OCI-LY7 (cell line): ENCODE measurements around the gene CBFA2T3. TPM values are rescaled to one million over a fixed set of nuclear protein-coding genes. Genes with fewer than 3 reads are reported as not detected.
A peak's percentile ranks its signal among the peaks of the same experiment; 100 is the strongest.

Experiments used
- BruUV-seq: library from RNA; stranded (reverse); fragments of 400-500 nt; replicated peaks from 2 replicates; lab custom pipeline; 2021; lab: Mats Ljungman, UMichigan
- CTCF ChIA-PET: fragments of 300-600 bp; sonication (Branson Sonifier 250); formaldehyde crosslinking; loops from one replicate; lab custom pipeline; 2022; ENCODE audit warnings: antibody characterized with exemption; ENCODE audit not compliant: unreplicated experiment; lab: Charles Lee
- POLR2A ChIA-PET: fragments of 300-600 bp; sonication (Branson Sonifier 250); formaldehyde crosslinking; loops from one replicate; lab custom pipeline; 2022; ENCODE audit warnings: antibody characterized with exemption; lab: Charles Lee
- DNase-seq: peaks from one replicate; pipeline ENCODE4 v3.0.0-alpha.2; 2015; ENCODE audit warnings: low spot score
- H2AFZ ChIP-seq: fragments of 200-600 bp; sonication (generic), shearing (Covaris generic); 2 replicates; pipeline ENCODE4 v1.6.1; 2014; ENCODE audit warnings: mild to moderate bottlenecking, antibody characterized with exemption, low read length, moderate library complexity
- H3K27ac ChIP-seq: fragments of 200-600 bp; sonication (generic); 2 replicates; pipeline ENCODE4 v1.5.1; 2014; ENCODE audit warnings: mixed run types, low read depth, mild to moderate bottlenecking, moderate library complexity, low read length, inconsistent platforms; ENCODE audit not compliant: poor library complexity, severe bottlenecking
- H3K36me3 ChIP-seq: fragments of 200-600 bp; sonication (generic); 2 replicates; pipeline ENCODE4 v1.6.1; 2014; ENCODE audit warnings: mild to moderate bottlenecking, antibody characterized with exemption, low read length, moderate library complexity, mixed read lengths; ENCODE audit not compliant: insufficient read depth
- H3K4me1 ChIP-seq: fragments of 200-600 bp; sonication (generic); 2 replicates; pipeline ENCODE4 v1.5.1; 2014; ENCODE audit warnings: mild to moderate bottlenecking, low read length; ENCODE audit not compliant: insufficient read depth, poor library complexity, severe bottlenecking
- H3K4me2 ChIP-seq: fragments of 200-600 bp; sonication (generic); 2 replicates; pipeline ENCODE4 v1.6.1; 2014; ENCODE audit warnings: mild to moderate bottlenecking, low read length
- H3K4me3 ChIP-seq: fragments of 200-600 bp; sonication (generic); 2 replicates; pipeline ENCODE4 v1.5.1; 2014; ENCODE audit warnings: mild to moderate bottlenecking, low read depth, low read length; ENCODE audit not compliant: poor library complexity, severe bottlenecking
- H3K79me2 ChIP-seq: fragments of 200-600 bp; sonication (generic); 2 replicates; pipeline ENCODE4 v1.6.1; 2016; ENCODE audit warnings: low read depth, mild to moderate bottlenecking, low read length, moderate library complexity, mixed read lengths; ENCODE audit not compliant: insufficient read depth
- H3K9me2 ChIP-seq: fragments of 200-600 bp; sonication (generic); 2 replicates; pipeline ENCODE4 v1.6.1; 2016; ENCODE audit warnings: mild to moderate bottlenecking, low read length, mixed read lengths; ENCODE audit not compliant: insufficient read depth
- H3K9me3 ChIP-seq: fragments of 200-600 bp; sonication (generic); 2 replicates; pipeline ENCODE4 v1.6.1; 2014; ENCODE audit warnings: mild to moderate bottlenecking, mixed run types, low read length, mixed read lengths
- H4K20me1 ChIP-seq: fragments of 200-600 bp; sonication (generic); 2 replicates; pipeline ENCODE4 v1.6.1; 2014; ENCODE audit warnings: mild to moderate bottlenecking, antibody characterized with exemption, low read length, moderate library complexity, mixed read lengths; ENCODE audit not compliant: insufficient read depth
- CTCF ChIP-seq: fragments of 200-600 bp; sonication (generic); conservative IDR thresholded peaks from 2 replicates; pipeline ENCODE4 v1.5.1; 2014; ENCODE audit warnings: mild to moderate bottlenecking, antibody characterized with exemption, low read length, moderate library complexity, mixed read lengths
- EZH2phosphoT487 ChIP-seq: fragments of 200-600 bp; sonication (generic); IDR thresholded peaks from 2 replicates; pipeline ENCODE4 v1.6.1; 2018; ENCODE audit warnings: low read depth, borderline replicate concordance, mild to moderate bottlenecking, mixed run types, antibody characterized with exemption, low read length, moderate library complexity, mixed read lengths
- intact Hi-C: fragments of 100-400 bp; cut with micrococcal nuclease; formaldehyde crosslinking; loops from one replicate; pipeline ENCODE4 v1.10.0; 2022; ENCODE audit not compliant: unreplicated experiment
- total RNA-seq, 2 experiments: library from RNA; depleted of rRNA in 1 of 2; stranded (reverse); fragments of >200 nt in 1 of 2; shearing (Covaris generic) in 1 of 2; gene quantifications; 2 replicates each; pipeline ENCODE4 v1.2.3, GENCODE V29; 2014 to 2022

Gene CBFA2T3
- total RNA-seq, 2 experiments from 2014 or later: 1.1 to 48.0 TPM

- H2AFZ ChIP-seq: peak overlapping the region; percentile 26; the same call in 1 of the 2 replicates
- H3K9me2 ChIP-seq: no peaks in the 10 kb centered on the region
- peak overlapping the region; percentile 77 for H3K4me2 ChIP-seq
- ChIA-PET CTCF (no interaction called here), POLR2A (interaction anchor here (0.6 to 2.4 kb wide), 8 partner anchors 11 to 305 kb away, joined by 3 to 22 read pairs (median 4); partner anchors contain the start of gene CBFA2T3)
- H3K4me3 ChIP-seq: peak overlapping the region; percentile 43
- no peak for TF ChIP-seq CTCF
- no peak for TF ChIP-seq EZH2phosphoT487
- peak; percentile 87 for DNase-seq
- H3K36me3 ChIP-seq: no peaks in the 10 kb centered on the region
- peak overlapping the region; percentile 99 for H3K27ac ChIP-seq
- no peaks in the 10 kb centered on the region for H3K79me2 ChIP-seq
- BruUV-seq: no TSS peak
- H4K20me1 ChIP-seq: no peaks in the 10 kb centered on the region
- intact Hi-C loops: loop anchor here (1.0 to 5.0 kb wide), 4 partner anchors 14 to 105 kb away; no protein-coding TSS in a partner anchor
- peaks cover 43% of the 10 kb centered on the region for H3K4me1 ChIP-seq
- H3K9me3 ChIP-seq: peaks cover 8% of the 10 kb centered on the region
Observed at GRCh38 chr16:88992351-88993165, 15.6 kb upstream of the CBFA2T3 start.

GRCh38 chr16:88991813-88992350, 14.9 kb upstream of the CBFA2T3 start:
- no TSS peak for BruUV-seq
- intact Hi-C loops: loop anchor here (1.0 to 5.0 kb wide), 3 partner anchors 24 to 105 kb away; no protein-coding TSS in a partner anchor
- TF ChIP-seq EZH2phosphoT487 (no peak), CTCF (peak; percentile 72)
- Histone ChIP-seq H3K36me3 (no peaks in the 10 kb centered on the region), H3K9me3 (peaks cover 1% of the 10 kb centered on the region), H4K20me1 (no peaks in the 10 kb centered on the region), H3K9me2 (no peaks in the 10 kb centered on the region), H3K27ac (peak overlapping the region; percentile 99), H3K4me2 (peak overlapping the region; percentile 77), H2AFZ (peak overlapping the region; percentile 26; the same call in 1 of the 2 replicates), H3K4me1 (peaks cover 50% of the 10 kb centered on the region), H3K4me3 (peak overlapping the region; percentile 43), H3K79me2 (no peaks in the 10 kb centered on the region)
- POLR2A ChIA-PET: interaction anchor here (2.4 kb wide), 1 partner anchor 15 kb away, joined by 22 read pairs; the partner anchor contains the start of gene CBFA2T3
- CTCF ChIA-PET: interaction anchor here (1.8 kb wide), 1 partner anchor 10 kb away, joined by 5 read pairs; no protein-coding TSS in a partner anchor
- DNase-seq: peak; percentile 54
